GM19193 (cell line): ENCODE measurements around the gene WWC2.

Experiments
- POLR2A ChIP-seq: IDR thresholded peaks from 4 replicates; pipeline ENCODE4 v1.6.1; 2011; ENCODE audit not compliant: insufficient read depth, insufficient read length; ENCODE audit errors: extremely low read depth

WWC2 gene

GRCh38 chr4:183192571-183192970, 93.5 kb downstream of the WWC2 start:
- no peak for TF ChIP-seq POLR2A

- TF ChIP-seq POLR2A, result no peak
Observed at GRCh38 chr4:183195534-183195933, 96.5 kb downstream of the WWC2 start.

- TF ChIP-seq POLR2A, result no peak
Observed at GRCh38 chr4:183197140-183197539, 98.1 kb downstream of the WWC2 start.

GRCh38 chr4:183200453-183200852, 101.4 kb downstream of the WWC2 start:
- TF ChIP-seq POLR2A, result no peak

GRCh38 chr4:183201331-183201730, 102.3 kb downstream of the WWC2 start:
- TF ChIP-seq POLR2A, result no peak

- no peak for TF ChIP-seq POLR2A
Observed at GRCh38 chr4:183202523-183202922, 103.5 kb downstream of the WWC2 start.

GRCh38 chr4:183204793-183205192, 105.7 kb downstream of the WWC2 start:
- TF ChIP-seq POLR2A, result no peak

GRCh38 chr4:183205193-183205592, 106.1 kb downstream of the WWC2 start:
- TF ChIP-seq POLR2A, result no peak

GRCh38 chr4:183205709-183206108, 106.7 kb downstream of the WWC2 start:
- TF ChIP-seq POLR2A, result no peak

- no peak for TF ChIP-seq POLR2A
Observed at GRCh38 chr4:183211533-183211932, 112.5 kb downstream of the WWC2 start.

GRCh38 chr4:183213996-183214395, 114.9 kb downstream of the WWC2 start:
- no peak for TF ChIP-seq POLR2A

GRCh38 chr4:183214912-183215488, 115.9 kb downstream of the WWC2 start:
- TF ChIP-seq POLR2A, result no peak

GRCh38 chr4:183220236-183220635, 121.2 kb downstream of the WWC2 start:
- TF ChIP-seq POLR2A, result no peak

- no peak for TF ChIP-seq POLR2A
Observed at GRCh38 chr4:183223053-183223452, 124.0 kb downstream of the WWC2 start.

- TF ChIP-seq POLR2A, result no peak
Observed at GRCh38 chr4:183229397-183229796, 130.3 kb downstream of the WWC2 start.

GRCh38 chr4:183240581-183241321, 141.7 kb downstream of the WWC2 start:
- TF ChIP-seq POLR2A, result no peak

- TF ChIP-seq POLR2A, result no peak
Observed at GRCh38 chr4:183241322-183241640, 142.2 kb downstream of the WWC2 start.
